Body of pancreas (tissue), 4 donors: ENCODE data around the gene DENND1A.

Source experiments
- CTCF ChIP-seq, 7 experiments: fragments of 450-650 bp in 4 of 7; fragments of 200-600 bp in 3 of 7; sonication (generic) in 3 of 7; IDR thresholded peaks; one replicate each; pipeline ENCODE4 v1.5.1; 2016 to 2019; ENCODE audit warnings: antibody characterized with exemption in 7 of 7
- POLR2A ChIP-seq, 3 donors: fragments of 450-650 bp; IDR thresholded peaks; one replicate each; pipeline ENCODE4 v1.6.1; 2016; ENCODE audit warnings: antibody characterized with exemption in 3 of 3, mild to moderate bottlenecking in 2 of 3

DNA sequence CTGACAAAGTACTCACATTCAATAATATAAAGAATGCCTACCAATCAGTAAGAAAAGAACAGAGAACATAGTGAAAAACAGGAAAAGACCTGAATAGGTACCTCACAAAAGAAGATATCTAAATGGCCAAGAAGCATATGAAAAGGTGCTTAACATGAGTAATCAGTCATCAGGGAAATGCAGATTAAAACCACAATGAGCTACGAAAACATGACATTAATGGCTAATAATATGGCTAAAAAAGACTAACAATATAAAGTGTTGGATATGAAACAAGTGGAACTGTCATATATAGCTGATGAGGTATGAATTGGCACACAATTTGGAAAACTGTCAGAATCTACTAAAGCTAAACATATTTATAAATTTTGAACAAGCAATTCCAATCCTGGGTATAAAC is 18.9 kb downstream of the DENND1A start:
- no peak for TF ChIP-seq CTCF (IDR thresholded peaks at IDR 0.05)
- no peak for TF ChIP-seq POLR2A (IDR thresholded peaks at IDR 0.05)
